WTC11 (cell line): ENCODE measurements around the gene LHX2. TPM values are rescaled to one million over a fixed set of nuclear protein-coding genes. Genes with fewer than 3 reads are reported as not detected.

Experiments
- ATAC-seq: fragments of 200-7000 bp; cut with Tn5 transposase; 2 replicates; pipeline ENCODE4 v1.10.0; 2021; ENCODE audit warnings: mild to moderate bottlenecking, moderate library complexity
- CTCF ChIA-PET: fragments of 300-600 bp; sonication (Branson Sonifier 250); formaldehyde crosslinking; loops from one replicate; lab custom pipeline; 2021; ENCODE audit warnings: antibody characterized with exemption; lab: Charles Lee
- POLR2A ChIA-PET: fragments of 350-600 bp; sonication (Branson Sonifier 250); formaldehyde crosslinking; loops from one replicate; lab custom pipeline; 2021; ENCODE audit warnings: antibody characterized with exemption; lab: Charles Lee
- DNase-seq: peaks from one replicate; pipeline ENCODE4 v3.0.0; 2021; ENCODE audit warnings: low spot score
- H3K27ac Mint-ChIP-seq: 2 replicates; pipeline ENCODE4 v1.8.0; 2021; ENCODE audit warnings: mixed read lengths
- H3K27me3 Mint-ChIP-seq: 2 replicates; pipeline ENCODE4 v1.8.0; 2021; ENCODE audit warnings: low read depth, mild to moderate bottlenecking, moderate library complexity, mixed read lengths
- H3K36me3 Mint-ChIP-seq: 2 replicates; pipeline ENCODE4 v1.8.0; 2021; ENCODE audit warnings: mixed read lengths
- H3K4me1 Mint-ChIP-seq: 2 replicates; pipeline ENCODE4 v1.8.0; 2022; ENCODE audit warnings: mixed read lengths
- H3K4me3 Mint-ChIP-seq: 2 replicates; pipeline ENCODE4 v1.8.0; 2021; ENCODE audit warnings: mild to moderate bottlenecking, moderate library complexity, mixed read lengths
- H3K9me3 Mint-ChIP-seq: 2 replicates; pipeline ENCODE4 v1.8.0; 2021; ENCODE audit warnings: mixed read lengths
- ARID4B ChIP-seq: sonication (generic); formaldehyde crosslinking; IDR thresholded peaks from 2 replicates; pipeline ENCODE4 v1.8.0; 2023; ENCODE audit warnings: missing genetic modification reagents, mild to moderate bottlenecking, borderline replicate concordance
- CBFB ChIP-seq: sonication (generic); formaldehyde crosslinking; IDR thresholded peaks from 2 replicates; pipeline ENCODE4 v1.8.1; 2022; ENCODE audit warnings: mild to moderate bottlenecking, low read depth, missing genetic modification reagents
- CREB1 ChIP-seq: sonication (generic); formaldehyde crosslinking; IDR thresholded peaks from 2 replicates; pipeline ENCODE4 v1.8.0; 2023; ENCODE audit warnings: mild to moderate bottlenecking, missing genetic modification reagents
- E2F1 ChIP-seq: sonication (generic); formaldehyde crosslinking; IDR thresholded peaks from 2 replicates; pipeline ENCODE4 v1.8.0; 2022; ENCODE audit warnings: mild to moderate bottlenecking, missing genetic modification reagents
- EMX1 ChIP-seq: fragments of 250-450 bp; sonication (Bioruptor Pico); IDR thresholded peaks from 2 replicates; pipeline ENCODE4 v1.8.0; 2021; ENCODE audit warnings: mild to moderate bottlenecking
- ETV6 ChIP-seq: sonication (generic); formaldehyde crosslinking; IDR thresholded peaks from 2 replicates; pipeline ENCODE4 v1.8.1; 2022; ENCODE audit warnings: mild to moderate bottlenecking, missing genetic modification reagents
- FOXP1 ChIP-seq: sonication (generic); formaldehyde crosslinking; IDR thresholded peaks from 2 replicates; pipeline ENCODE4 v1.8.0; 2022; ENCODE audit warnings: missing genetic modification reagents, mild to moderate bottlenecking, moderate library complexity, borderline replicate concordance
- JUN ChIP-seq: sonication (generic); formaldehyde crosslinking; IDR thresholded peaks from 2 replicates; pipeline ENCODE4 v1.8.0; 2023; ENCODE audit warnings: mild to moderate bottlenecking, missing genetic modification reagents
- MYBL2 ChIP-seq: sonication (generic); formaldehyde crosslinking; IDR thresholded peaks from 2 replicates; pipeline ENCODE4 v1.8.1; 2023; ENCODE audit warnings: mild to moderate bottlenecking, moderate library complexity, missing genetic modification reagents
- NFYB ChIP-seq: sonication (generic); formaldehyde crosslinking; conservative IDR thresholded peaks from 2 replicates; pipeline ENCODE4 v1.8.0; 2022; ENCODE audit warnings: low read depth, missing genetic modification reagents
- NR1H2 ChIP-seq: sonication (generic); formaldehyde crosslinking; IDR thresholded peaks from 2 replicates; pipeline ENCODE4 v1.9.0; 2021; ENCODE audit warnings: mild to moderate bottlenecking, moderate library complexity, missing genetic modification reagents
- OVOL2 ChIP-seq: fragments of 250-450 bp; sonication (Bioruptor Pico); IDR thresholded peaks from 2 replicates; pipeline ENCODE4 v1.9.0; 2021; ENCODE audit warnings: mild to moderate bottlenecking, borderline replicate concordance
- RORB ChIP-seq: fragments of 250-450 bp; sonication (Bioruptor Pico); IDR thresholded peaks from 2 replicates; pipeline ENCODE4 v1.9.0; 2021; ENCODE audit warnings: mild to moderate bottlenecking
- SOX15 ChIP-seq: fragments of 250-450 bp; sonication (Bioruptor Pico); IDR thresholded peaks from 2 replicates; pipeline ENCODE4 v1.9.0; 2021; ENCODE audit warnings: mild to moderate bottlenecking
- TCF7 ChIP-seq: sonication (generic); formaldehyde crosslinking; IDR thresholded peaks from 2 replicates; pipeline ENCODE4 v1.8.0; 2022; ENCODE audit warnings: mild to moderate bottlenecking, low read depth, missing genetic modification reagents, moderate library complexity
- TEAD1 ChIP-seq: sonication (generic); formaldehyde crosslinking; IDR thresholded peaks from 2 replicates; pipeline ENCODE4 v1.8.0; 2022; ENCODE audit warnings: mild to moderate bottlenecking, missing genetic modification reagents
- ZBTB21 ChIP-seq: sonication (generic); formaldehyde crosslinking; IDR thresholded peaks from 2 replicates; pipeline ENCODE4 v1.8.1; 2023; ENCODE audit warnings: mild to moderate bottlenecking, missing genetic modification reagents, borderline replicate concordance
- ZNF138 ChIP-seq: sonication (generic); formaldehyde crosslinking; conservative IDR thresholded peaks from 2 replicates; pipeline ENCODE4 v1.8.1; 2022; ENCODE audit warnings: mild to moderate bottlenecking, moderate library complexity, missing genetic modification reagents
- ZNF396 ChIP-seq: fragments of 250-450 bp; sonication (Bioruptor Pico); IDR thresholded peaks from 2 replicates; pipeline ENCODE4 v1.8.0; 2021; ENCODE audit warnings: mild to moderate bottlenecking, moderate library complexity, borderline replicate concordance
- ZNF416 ChIP-seq: fragments of 250-450 bp; sonication (Bioruptor Pico); IDR thresholded peaks from 2 replicates; pipeline ENCODE4 v1.9.0; 2021; ENCODE audit warnings: mild to moderate bottlenecking, inconsistent platforms
- ZSCAN18 ChIP-seq: fragments of 250-450 bp; sonication (Bioruptor Pico); IDR thresholded peaks from 2 replicates; pipeline ENCODE4 v2.1.2; 2022; ENCODE audit warnings: mild to moderate bottlenecking, moderate library complexity
- total RNA-seq: library from RNA; stranded (reverse); gene quantifications from 3 replicates; pipeline ENCODE4 v1.2.3, GENCODE V29; 2021

LHX2 gene
- total RNA-seq, 1 experiment from 2014 or later, result 0.42 TPM

- Mint-ChIP-seq H3K27ac (no peak overlapping the region), H3K4me3 (peak overlapping the region; percentile 38), H3K36me3 (no peaks in the 10 kb centered on the region), H3K9me3 (no peaks in the 10 kb centered on the region), H3K4me1 (peaks cover 49% of the 10 kb centered on the region), H3K27me3 (peaks cover 93% of the 10 kb centered on the region)
- ATAC-seq, result no peak
- POLR2A ChIA-PET, result interaction anchor here (0.6 kb wide), 1 partner anchor 86 kb away, joined by 3 read pairs; no protein-coding TSS in a partner anchor
- TF ChIP-seq CREB1 (CRISPR knock-in tag) (no peak), ZNF138 (CRISPR knock-in tag) (no peak), ARID4B (CRISPR knock-in tag) (no peak), ZNF416 (no peak), JUN (CRISPR knock-in tag) (no peak), ETV6 (no peak), CBFB (CRISPR knock-in tag) (no peak), OVOL2 (CRISPR knock-in tag) (no peak), ZBTB21 (CRISPR knock-in tag) (no peak), NR1H2 (no peak)
- CTCF ChIA-PET, result interaction anchor here (0.6 to 4.3 kb wide), 8 partner anchors 15 to 612 kb away, joined by 3 to 35 read pairs (median 4); no protein-coding TSS in a partner anchor
- peak; percentile 61 for DNase-seq
Measured at GRCh38 chr9:124013309-124014210, 2.0 kb downstream of the LHX2 start.

GRCh38 chr9:124014211-124014955 lies 2.8 kb downstream of the LHX2 start:
- Mint-ChIP-seq H3K27ac (no peak overlapping the region), H3K4me1 (peaks cover 50% of the 10 kb centered on the region), H3K27me3 (peaks cover 93% of the 10 kb centered on the region), H3K36me3 (no peaks in the 10 kb centered on the region), H3K4me3 (no peak overlapping the region), H3K9me3 (no peaks in the 10 kb centered on the region)
- DNase-seq, result no peak
- ATAC-seq, result no peak
- TF ChIP-seq ZSCAN18 (CRISPR knock-in tag) (no peak), RORB (no peak), SOX15 (CRISPR knock-in tag) (no peak), FOXP1 (CRISPR knock-in tag) (no peak), E2F1 (CRISPR knock-in tag) (no peak), TEAD1 (CRISPR knock-in tag) (no peak), ZNF396 (no peak), TCF7 (CRISPR knock-in tag) (no peak), NFYB (CRISPR knock-in tag) (no peak), EMX1 (CRISPR knock-in tag) (no peak), MYBL2 (CRISPR knock-in tag) (no peak)
- CTCF ChIA-PET, result interaction anchor here (0.6 to 4.3 kb wide), 7 partner anchors 16 to 613 kb away, joined by 3 to 35 read pairs (median 3); no protein-coding TSS in a partner anchor
- POLR2A ChIA-PET, result interaction anchor here (0.6 kb wide), 1 partner anchor 86 kb away, joined by 3 read pairs; no protein-coding TSS in a partner anchor
